IPS-20b (cell line): ENCODE measurements around the gene UTRN.

Source experiments
- H3K27ac ChIP-seq: one replicate; pipeline ENCODE4 v1.5.1; 2013; ENCODE audit warnings: low read length
- H3K27me3 ChIP-seq: 2 replicates; pipeline ENCODE4 v1.6.1; 2013; ENCODE audit warnings: mild to moderate bottlenecking, low read length, inconsistent platforms; ENCODE audit not compliant: insufficient read depth
- H3K36me3 ChIP-seq: 2 replicates; pipeline ENCODE4 v1.6.1; 2013; ENCODE audit warnings: low read depth, mild to moderate bottlenecking, inconsistent platforms, low read length, moderate library complexity; ENCODE audit not compliant: insufficient read depth
- H3K4me1 ChIP-seq: 2 replicates; pipeline ENCODE4 v1.6.1; 2013; ENCODE audit warnings: mild to moderate bottlenecking, control low read depth, inconsistent platforms, low read length, moderate library complexity; ENCODE audit not compliant: insufficient read depth
- H3K4me3 ChIP-seq: 2 replicates; pipeline ENCODE4 v1.5.1; 2013; ENCODE audit warnings: mild to moderate bottlenecking, low read length, inconsistent platforms
- H3K9ac ChIP-seq: 2 replicates; pipeline ENCODE4 v1.6.1; 2013; ENCODE audit warnings: low read depth, mild to moderate bottlenecking, inconsistent platforms, low read length, moderate library complexity
- H3K9me3 ChIP-seq: 2 replicates; pipeline ENCODE4 v1.6.1; 2013; ENCODE audit warnings: mild to moderate bottlenecking, low read depth, low read length, inconsistent platforms; ENCODE audit not compliant: insufficient read depth

Gene UTRN

GRCh38 chr6:144315226-144315980 is 30.3 kb downstream of the UTRN start:
- H3K27ac ChIP-seq = no peak overlapping the region

DNA sequence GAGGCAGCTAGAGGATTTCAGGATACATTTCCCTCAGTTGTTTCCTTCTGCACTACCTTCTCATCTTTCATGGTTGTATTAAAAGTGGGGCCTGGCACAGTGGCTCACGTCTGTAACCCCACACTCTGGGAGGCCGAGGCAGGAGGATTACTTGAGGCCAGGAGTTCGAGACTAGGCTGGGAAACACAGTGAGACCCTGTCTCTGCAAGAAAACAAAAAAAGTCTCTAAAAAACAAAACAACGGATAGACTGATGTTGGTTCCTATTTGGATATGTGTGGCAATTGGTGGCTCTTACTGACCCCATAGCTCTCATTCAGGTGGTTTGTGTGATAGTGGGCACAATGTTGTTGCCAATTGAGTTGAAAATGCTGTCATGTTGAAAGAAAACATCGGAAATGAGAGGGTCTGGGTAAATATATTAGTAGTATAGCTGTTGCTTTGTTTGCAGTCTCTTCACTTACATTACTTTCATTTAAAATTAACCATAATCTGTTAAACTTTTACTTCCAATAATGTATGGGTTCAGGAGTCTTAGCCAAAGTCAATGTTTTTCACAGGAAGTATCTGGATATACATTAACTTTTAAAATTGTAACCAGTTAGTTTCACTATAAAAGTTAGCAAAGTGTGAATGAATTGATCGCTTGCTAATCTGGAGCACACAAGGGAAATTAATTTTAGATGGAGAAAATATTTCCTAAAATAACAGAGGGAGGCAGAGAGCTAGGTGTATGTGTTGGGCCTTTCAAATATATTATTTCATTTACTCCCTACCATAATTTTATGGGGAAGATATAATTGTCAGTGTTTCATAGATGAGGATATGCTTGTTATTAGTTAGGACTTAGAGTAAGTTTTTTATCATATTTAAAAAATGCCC is 31.1 kb downstream of the UTRN start:
- Histone ChIP-seq H3K9ac (no peak overlapping the region), H3K9me3 (no peaks in the 10 kb centered on the region), H3K36me3 (no peaks in the 10 kb centered on the region), H3K4me1 (0 out of 2 replicates have a peak, but pooled peaks cover 13% of the 10 kb centered on the region), H3K27me3 (no peaks in the 10 kb centered on the region), H3K27ac (no peak overlapping the region), H3K4me3 (no peak overlapping the region)

More at GRCh38 chr6:144315226-144315980, 30.3 kb downstream of the UTRN start:
- no peaks in the 10 kb centered on the region for H3K9me3 ChIP-seq
- no peaks in the 10 kb centered on the region for H3K27me3 ChIP-seq
- no peaks in the 10 kb centered on the region for H3K36me3 ChIP-seq
- H3K4me1 ChIP-seq = 0 out of 2 replicates have a peak, but pooled peaks cover 5% of the 10 kb centered on the region
- no peak overlapping the region for H3K9ac ChIP-seq
- no peak overlapping the region for H3K4me3 ChIP-seq

DNA sequence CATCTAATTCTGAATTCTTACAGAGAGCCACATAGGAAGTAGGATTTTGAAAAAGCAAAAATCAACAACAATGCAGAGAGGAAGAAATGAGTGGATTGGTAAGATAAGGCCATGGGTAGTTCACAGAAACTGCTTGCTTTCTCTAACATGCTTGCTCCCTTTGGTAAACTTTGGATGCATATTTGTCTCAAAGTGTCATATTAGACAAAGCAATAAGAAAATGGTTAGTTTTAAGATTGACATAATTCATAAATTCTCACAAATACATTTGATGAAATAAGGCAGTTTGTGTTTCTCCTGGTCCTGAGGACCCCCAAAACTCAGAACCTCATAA is 31.7 kb downstream of the UTRN start:
- no peak overlapping the region for H3K9ac ChIP-seq
- no peak overlapping the region for H3K27ac ChIP-seq
- H3K4me3 ChIP-seq = no peak overlapping the region
- no peaks in the 10 kb centered on the region for H3K9me3 ChIP-seq
- H3K36me3 ChIP-seq = no peaks in the 10 kb centered on the region
- H3K27me3 ChIP-seq = no peaks in the 10 kb centered on the region
- H3K4me1 ChIP-seq = 0 out of 2 replicates have a peak, but pooled peaks cover 10% of the 10 kb centered on the region

GRCh38 chr6:144317736-144318135 is 32.6 kb downstream of the UTRN start:
- Histone ChIP-seq H3K36me3 (no peaks in the 10 kb centered on the region), H3K4me3 (no peak overlapping the region), H3K9me3 (no peaks in the 10 kb centered on the region), H3K27me3 (no peaks in the 10 kb centered on the region), H3K27ac (no peak overlapping the region), H3K4me1 (peaks cover 10% of the 10 kb centered on the region; the same call in 1 of the 2 replicates), H3K9ac (no peak overlapping the region)

DNA sequence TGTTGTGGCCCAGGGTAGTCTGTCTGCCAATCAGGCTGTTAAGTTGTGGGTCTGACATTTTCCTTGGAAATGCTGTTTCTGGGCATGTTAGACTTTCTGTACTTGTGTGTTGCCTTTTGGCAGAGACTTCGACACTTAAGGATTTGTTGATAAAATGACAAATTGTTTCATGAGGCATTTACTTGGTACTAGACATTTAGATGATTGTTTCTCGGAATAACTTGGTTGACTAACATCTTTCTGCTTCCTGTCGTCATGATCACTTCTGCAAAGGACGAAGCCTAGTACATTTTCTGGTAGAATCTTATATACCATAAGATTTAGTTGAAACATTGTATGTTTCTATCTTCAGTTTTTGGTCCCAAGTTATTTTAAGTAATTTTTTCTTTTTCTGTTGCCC is 34.1 kb downstream of the UTRN start:
- no peaks in the 10 kb centered on the region for H3K9me3 ChIP-seq
- no peaks in the 10 kb centered on the region for H3K27me3 ChIP-seq
- no peak overlapping the region for H3K9ac ChIP-seq
- no peak overlapping the region for H3K27ac ChIP-seq
- no peak overlapping the region for H3K4me3 ChIP-seq
- H3K36me3 ChIP-seq = no peaks in the 10 kb centered on the region
- peaks cover 18% of the 10 kb centered on the region for H3K4me1 ChIP-seq

DNA sequence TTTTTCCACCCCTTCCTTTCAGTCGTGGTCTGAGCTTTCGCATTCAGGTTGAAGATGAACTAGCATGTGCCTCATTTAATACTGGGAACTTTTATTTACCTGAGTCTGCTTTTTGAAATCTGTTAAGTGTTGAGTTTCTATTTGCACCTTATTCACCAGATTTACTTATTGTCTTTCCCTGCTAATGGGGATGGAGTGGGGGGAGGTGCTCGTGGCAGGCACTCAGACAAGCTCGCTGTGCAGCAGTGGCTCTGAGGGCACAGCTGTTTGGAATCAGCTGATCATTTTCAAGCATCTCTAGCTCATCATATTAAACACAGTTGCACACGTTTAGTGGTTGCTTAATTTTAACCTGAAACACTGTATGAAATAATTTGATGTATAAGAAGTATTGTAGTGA is 35.6 kb downstream of the UTRN start:
- Histone ChIP-seq H3K9ac (no peak overlapping the region), H3K27ac (no peak overlapping the region), H3K4me3 (no peak overlapping the region), H3K9me3 (no peaks in the 10 kb centered on the region), H3K4me1 (peaks cover 33% of the 10 kb centered on the region), H3K36me3 (no peaks in the 10 kb centered on the region), H3K27me3 (no peaks in the 10 kb centered on the region)

DNA sequence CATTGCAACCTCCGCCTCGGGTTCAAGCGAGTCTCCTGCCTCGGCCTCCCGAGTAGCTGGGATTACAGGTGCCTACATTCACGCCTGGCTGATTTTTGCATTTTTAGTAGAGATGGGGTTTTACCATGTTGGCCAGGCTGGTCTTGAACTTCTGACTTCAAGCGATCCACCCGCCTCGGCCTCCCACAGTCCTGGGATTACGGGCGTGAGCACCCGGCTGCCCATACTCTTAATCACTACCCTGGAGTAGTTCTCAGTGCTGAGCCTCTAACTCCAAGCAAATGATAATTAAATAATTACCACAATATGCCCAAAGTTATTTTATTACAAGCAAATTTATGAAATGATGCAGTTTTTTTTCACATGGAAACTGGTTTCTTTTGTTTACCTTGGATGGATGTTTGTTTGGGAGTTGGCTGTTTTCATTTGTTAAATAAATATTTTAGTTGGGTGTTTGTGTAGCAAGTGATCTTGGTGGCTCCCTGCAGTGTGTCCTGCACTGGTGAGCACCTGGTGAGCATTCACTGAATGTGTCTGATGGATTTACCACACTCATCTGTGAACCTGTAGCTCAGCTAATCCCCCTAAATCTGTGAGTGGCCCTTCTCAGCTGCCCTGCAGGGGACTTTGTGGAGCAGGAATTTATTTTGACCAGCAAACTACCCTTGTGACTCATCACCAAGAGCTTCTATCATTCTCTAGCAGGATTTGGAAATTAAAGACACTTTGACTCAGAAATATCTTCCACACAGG is 36.9 kb downstream of the UTRN start:
- H3K9ac ChIP-seq = no peak overlapping the region
- no peak overlapping the region for H3K27ac ChIP-seq
- no peaks in the 10 kb centered on the region for H3K9me3 ChIP-seq
- H3K27me3 ChIP-seq = no peaks in the 10 kb centered on the region
- peaks cover 41% of the 10 kb centered on the region for H3K4me1 ChIP-seq
- no peaks in the 10 kb centered on the region for H3K36me3 ChIP-seq
- no peak overlapping the region for H3K4me3 ChIP-seq

- no peaks in the 10 kb centered on the region for H3K27me3 ChIP-seq
- H3K36me3 ChIP-seq = no peaks in the 10 kb centered on the region
- peak overlapping the region; percentile 16; the same call in 1 of the 2 replicates for H3K4me3 ChIP-seq
These were observed 40.1 kb downstream of the UTRN start for GRCh38 chr6:144325232-144325631.

GRCh38 chr6:144326393-144326792 is 41.3 kb downstream of the UTRN start:
- Histone ChIP-seq H3K9ac (no peak overlapping the region), H3K27me3 (no peaks in the 10 kb centered on the region), H3K4me1 (peaks cover 52% of the 10 kb centered on the region), H3K27ac (no peak overlapping the region), H3K36me3 (no peaks in the 10 kb centered on the region), H3K9me3 (no peaks in the 10 kb centered on the region), H3K4me3 (no peak overlapping the region)

More at GRCh38 chr6:144325232-144325631, 40.1 kb downstream of the UTRN start:
- Histone ChIP-seq H3K27ac (no peak overlapping the region), H3K9me3 (no peaks in the 10 kb centered on the region), H3K9ac (no peak overlapping the region), H3K4me1 (peaks cover 54% of the 10 kb centered on the region)

GRCh38 chr6:144327081-144327480 is 41.9 kb downstream of the UTRN start:
- Histone ChIP-seq H3K4me1 (peaks cover 57% of the 10 kb centered on the region), H3K9me3 (no peaks in the 10 kb centered on the region)

More at GRCh38 chr6:144327081-144327480, 41.9 kb downstream of the UTRN start:
- Histone ChIP-seq H3K27me3 (no peaks in the 10 kb centered on the region), H3K27ac (no peak overlapping the region), H3K36me3 (no peaks in the 10 kb centered on the region), H3K4me3 (no peak overlapping the region), H3K9ac (no peak overlapping the region)
